Liver (tissue), 3 donors: Measurements from ENCODE around the gene FBLN1.

ENCODE experiments used
- EGR1 ChIP-seq, 2 donors: IDR thresholded peaks; 2 replicates each; pipeline ENCODE4 v1.6.1; 2016 to 2018; ENCODE audit warnings: antibody characterized with exemption in 2 of 2, low read depth in 2 of 2
- GABPA ChIP-seq, 2 donors: IDR thresholded peaks in 1 of 2; conservative IDR thresholded peaks in 1 of 2; 2 replicates each; pipeline ENCODE4 v1.6.1; 2016; ENCODE audit warnings: antibody characterized with exemption in 2 of 2, mild to moderate bottlenecking in 1 of 2, moderate library complexity in 1 of 2
- JUND ChIP-seq, 2 donors: IDR thresholded peaks; 2 replicates each; pipeline ENCODE4 v1.6.1; 2016; ENCODE audit warnings: antibody characterized with exemption in 2 of 2
- RAD21 ChIP-seq, 2 donors: IDR thresholded peaks; 2 replicates each; pipeline ENCODE4 v1.6.1; 2016; ENCODE audit warnings: antibody characterized with exemption in 2 of 2, mild to moderate bottlenecking in 2 of 2
- RXRA ChIP-seq, 2 donors: IDR thresholded peaks; 2 replicates each; pipeline ENCODE4 v1.6.1; 2017 to 2018; ENCODE audit warnings: antibody characterized with exemption in 2 of 2, mild to moderate bottlenecking in 1 of 2
- SP1 ChIP-seq: IDR thresholded peaks from 2 replicates; pipeline ENCODE4 v1.6.1; 2018; ENCODE audit warnings: antibody characterized with exemption, mild to moderate bottlenecking
- YY1 ChIP-seq: IDR thresholded peaks from 2 replicates; pipeline ENCODE4 v1.6.1; 2016; ENCODE audit warnings: antibody characterized with exemption, mild to moderate bottlenecking
- ZBTB33 ChIP-seq: IDR thresholded peaks from 2 replicates; pipeline ENCODE4 v1.6.1; 2016; ENCODE audit warnings: antibody characterized with exemption
- TF ChIP-seq, protein P1 (sequence below): fragments of 150-350 bp; IDR thresholded peaks from 2 replicates; pipeline ENCODE4 v1.5.1; 2017; ENCODE audit warnings: improper control_type of control experiment, low read depth, low read length; ENCODE audit not compliant: missing input control
- TF ChIP-seq, protein P2 (sequence below): IDR thresholded peaks from 2 replicates; pipeline ENCODE4 v1.6.1; 2016; ENCODE audit warnings: antibody characterized with exemption, mild to moderate bottlenecking
- donor health status: healthy.
- donor health status: healthy.

GRCh38 chr22:45537734-45538181, 35.1 kb downstream of the FBLN1 start:
- TF ChIP-seq YY1 (no peak), RAD21 (IDR thresholded peaks at IDR 0.05) (no peak), SP1 (no peak), ZBTB33 (no peak), EGR1 (IDR thresholded peaks at IDR 0.05; ENCODE audit: low read depth in 2 of 2) (no peak), RXRA (IDR thresholded peaks at IDR 0.05) (no peak), JUND (IDR thresholded peaks at IDR 0.05) (no peak), GABPA (IDR thresholded peaks at IDR 0.05 in 1 of 2, conservative IDR thresholded peaks at IDR 0.05 in 1 of 2) (no peak)
- TF ChIP-seq, protein P1, sequence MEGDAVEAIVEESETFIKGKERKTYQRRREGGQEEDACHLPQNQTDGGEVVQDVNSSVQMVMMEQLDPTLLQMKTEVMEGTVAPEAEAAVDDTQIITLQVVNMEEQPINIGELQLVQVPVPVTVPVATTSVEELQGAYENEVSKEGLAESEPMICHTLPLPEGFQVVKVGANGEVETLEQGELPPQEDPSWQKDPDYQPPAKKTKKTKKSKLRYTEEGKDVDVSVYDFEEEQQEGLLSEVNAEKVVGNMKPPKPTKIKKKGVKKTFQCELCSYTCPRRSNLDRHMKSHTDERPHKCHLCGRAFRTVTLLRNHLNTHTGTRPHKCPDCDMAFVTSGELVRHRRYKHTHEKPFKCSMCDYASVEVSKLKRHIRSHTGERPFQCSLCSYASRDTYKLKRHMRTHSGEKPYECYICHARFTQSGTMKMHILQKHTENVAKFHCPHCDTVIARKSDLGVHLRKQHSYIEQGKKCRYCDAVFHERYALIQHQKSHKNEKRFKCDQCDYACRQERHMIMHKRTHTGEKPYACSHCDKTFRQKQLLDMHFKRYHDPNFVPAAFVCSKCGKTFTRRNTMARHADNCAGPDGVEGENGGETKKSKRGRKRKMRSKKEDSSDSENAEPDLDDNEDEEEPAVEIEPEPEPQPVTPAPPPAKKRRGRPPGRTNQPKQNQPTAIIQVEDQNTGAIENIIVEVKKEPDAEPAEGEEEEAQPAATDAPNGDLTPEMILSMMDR: no peak
- TF ChIP-seq, protein P2, sequence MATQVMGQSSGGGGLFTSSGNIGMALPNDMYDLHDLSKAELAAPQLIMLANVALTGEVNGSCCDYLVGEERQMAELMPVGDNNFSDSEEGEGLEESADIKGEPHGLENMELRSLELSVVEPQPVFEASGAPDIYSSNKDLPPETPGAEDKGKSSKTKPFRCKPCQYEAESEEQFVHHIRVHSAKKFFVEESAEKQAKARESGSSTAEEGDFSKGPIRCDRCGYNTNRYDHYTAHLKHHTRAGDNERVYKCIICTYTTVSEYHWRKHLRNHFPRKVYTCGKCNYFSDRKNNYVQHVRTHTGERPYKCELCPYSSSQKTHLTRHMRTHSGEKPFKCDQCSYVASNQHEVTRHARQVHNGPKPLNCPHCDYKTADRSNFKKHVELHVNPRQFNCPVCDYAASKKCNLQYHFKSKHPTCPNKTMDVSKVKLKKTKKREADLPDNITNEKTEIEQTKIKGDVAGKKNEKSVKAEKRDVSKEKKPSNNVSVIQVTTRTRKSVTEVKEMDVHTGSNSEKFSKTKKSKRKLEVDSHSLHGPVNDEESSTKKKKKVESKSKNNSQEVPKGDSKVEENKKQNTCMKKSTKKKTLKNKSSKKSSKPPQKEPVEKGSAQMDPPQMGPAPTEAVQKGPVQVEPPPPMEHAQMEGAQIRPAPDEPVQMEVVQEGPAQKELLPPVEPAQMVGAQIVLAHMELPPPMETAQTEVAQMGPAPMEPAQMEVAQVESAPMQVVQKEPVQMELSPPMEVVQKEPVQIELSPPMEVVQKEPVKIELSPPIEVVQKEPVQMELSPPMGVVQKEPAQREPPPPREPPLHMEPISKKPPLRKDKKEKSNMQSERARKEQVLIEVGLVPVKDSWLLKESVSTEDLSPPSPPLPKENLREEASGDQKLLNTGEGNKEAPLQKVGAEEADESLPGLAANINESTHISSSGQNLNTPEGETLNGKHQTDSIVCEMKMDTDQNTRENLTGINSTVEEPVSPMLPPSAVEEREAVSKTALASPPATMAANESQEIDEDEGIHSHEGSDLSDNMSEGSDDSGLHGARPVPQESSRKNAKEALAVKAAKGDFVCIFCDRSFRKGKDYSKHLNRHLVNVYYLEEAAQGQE: no peak
